Upper lobe of right lung (tissue), 1 donor: ENCODE measurements around the gene SFRP5. TPM values are rescaled to one million over a fixed set of nuclear protein-coding genes. Genes with fewer than 3 reads are reported as not detected.

Source experiments
- ATAC-seq: fragments of 200-7000 bp; cut with Tn5 transposase; one replicate; pipeline ENCODE4 v1.9.1; 2020; ENCODE audit warnings: mild to moderate bottlenecking, moderate library complexity
- DNase-seq: peaks from one replicate; pipeline ENCODE4 v3.0.0-alpha.2; 2020
- H3K27ac ChIP-seq: fragments of 200-600 bp; one replicate; pipeline ENCODE4 v1.8.0; 2022
- H3K27me3 ChIP-seq: fragments of 200-600 bp; one replicate; pipeline ENCODE4 v1.8.0; 2022; ENCODE audit warnings: mild to moderate bottlenecking
- H3K36me3 ChIP-seq: fragments of 200-600 bp; one replicate; pipeline ENCODE4 v1.8.0; 2022
- H3K4me1 ChIP-seq: fragments of 200-600 bp; one replicate; pipeline ENCODE4 v1.8.0; 2022
- H3K4me3 ChIP-seq: fragments of 200-600 bp; one replicate; pipeline ENCODE4 v1.8.0; 2022; ENCODE audit warnings: mild to moderate bottlenecking
- H3K9me3 ChIP-seq: fragments of 200-600 bp; one replicate; pipeline ENCODE4 v1.8.0; 2022
- intact Hi-C: fragments of 100-400 bp; cut with DNase I; formaldehyde crosslinking; loops from one replicate; pipeline ENCODE4 v1.11.0; 2022
- total RNA-seq: library from RNA; stranded (reverse); fragmentation: NEBNext Ultra II Directional; extraction: Animal tissue kit (Norgen Biotek cat#: 25700); gene quantifications from one replicate; pipeline ENCODE4 v1.2.1, GENCODE V29; 2021
- TF ChIP-seq, protein P1 (sequence below): fragments of 200-600 bp; IDR thresholded peaks from one replicate; pipeline ENCODE4 v1.8.0; 2022; ENCODE audit warnings: antibody characterized with exemption
- donor health status: DM: no; HTN: yes; CAD: no; lungs with severe emphysema.

SFRP5 gene
- total RNA-seq, 1 donor from 2014 or later = 3.0 TPM

DNA sequence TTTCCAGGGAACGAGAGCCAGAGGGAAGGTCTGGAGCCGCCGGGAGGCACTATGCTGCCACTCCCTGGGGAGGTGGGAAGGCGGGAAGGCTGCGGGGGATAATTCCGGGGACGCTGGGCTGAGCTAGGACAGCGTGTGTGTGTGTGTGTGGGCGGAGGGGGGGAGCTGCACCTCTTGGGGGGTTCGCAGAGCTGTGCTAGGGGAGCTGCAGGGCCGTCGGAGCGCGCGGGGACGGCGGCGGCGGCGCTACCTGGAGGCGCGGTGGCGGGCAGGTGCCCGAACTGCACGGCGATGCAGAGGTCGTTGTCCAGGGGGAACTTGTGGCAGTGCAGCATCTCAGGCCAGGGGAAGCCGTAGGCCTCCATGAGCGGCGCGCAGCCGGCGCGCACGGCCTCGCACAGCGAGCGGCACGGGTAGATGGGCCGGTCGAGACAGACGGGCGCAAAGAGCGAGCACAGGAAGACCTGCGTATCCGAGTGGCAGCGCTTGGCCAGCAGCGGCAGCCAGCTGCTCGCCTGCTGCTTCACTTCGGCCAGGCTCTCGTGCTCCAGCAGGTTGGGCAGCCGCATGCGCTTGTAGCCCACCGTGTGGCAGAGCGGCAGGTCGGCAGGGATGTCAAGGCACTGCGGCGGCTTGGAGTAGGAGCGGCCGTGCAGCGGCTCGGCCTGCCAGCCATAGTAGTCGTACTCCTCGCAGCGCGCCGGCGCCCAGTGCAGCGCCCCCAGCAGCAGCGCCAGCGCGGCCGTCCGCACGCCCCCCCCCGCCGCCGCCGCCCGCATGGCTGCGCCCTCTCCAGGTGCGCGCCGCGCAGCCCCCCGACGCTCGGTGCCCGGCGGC lies 526 bp downstream of the SFRP5 start:
- H3K27me3 ChIP-seq = peaks cover 30% of the 10 kb centered on the region
- no peaks in the 10 kb centered on the region for H3K9me3 ChIP-seq
- TF ChIP-seq, protein P1, sequence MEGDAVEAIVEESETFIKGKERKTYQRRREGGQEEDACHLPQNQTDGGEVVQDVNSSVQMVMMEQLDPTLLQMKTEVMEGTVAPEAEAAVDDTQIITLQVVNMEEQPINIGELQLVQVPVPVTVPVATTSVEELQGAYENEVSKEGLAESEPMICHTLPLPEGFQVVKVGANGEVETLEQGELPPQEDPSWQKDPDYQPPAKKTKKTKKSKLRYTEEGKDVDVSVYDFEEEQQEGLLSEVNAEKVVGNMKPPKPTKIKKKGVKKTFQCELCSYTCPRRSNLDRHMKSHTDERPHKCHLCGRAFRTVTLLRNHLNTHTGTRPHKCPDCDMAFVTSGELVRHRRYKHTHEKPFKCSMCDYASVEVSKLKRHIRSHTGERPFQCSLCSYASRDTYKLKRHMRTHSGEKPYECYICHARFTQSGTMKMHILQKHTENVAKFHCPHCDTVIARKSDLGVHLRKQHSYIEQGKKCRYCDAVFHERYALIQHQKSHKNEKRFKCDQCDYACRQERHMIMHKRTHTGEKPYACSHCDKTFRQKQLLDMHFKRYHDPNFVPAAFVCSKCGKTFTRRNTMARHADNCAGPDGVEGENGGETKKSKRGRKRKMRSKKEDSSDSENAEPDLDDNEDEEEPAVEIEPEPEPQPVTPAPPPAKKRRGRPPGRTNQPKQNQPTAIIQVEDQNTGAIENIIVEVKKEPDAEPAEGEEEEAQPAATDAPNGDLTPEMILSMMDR = no peak
- peak overlapping the region; percentile 10 for H3K4me3 ChIP-seq
- DNase-seq (no peak), ATAC-seq (peak; percentile 17)
- intact Hi-C loops = no loop called here
- H3K36me3 ChIP-seq = no peaks in the 10 kb centered on the region
- no peaks in the 10 kb centered on the region for H3K4me1 ChIP-seq
- no peak overlapping the region for H3K27ac ChIP-seq

DNA sequence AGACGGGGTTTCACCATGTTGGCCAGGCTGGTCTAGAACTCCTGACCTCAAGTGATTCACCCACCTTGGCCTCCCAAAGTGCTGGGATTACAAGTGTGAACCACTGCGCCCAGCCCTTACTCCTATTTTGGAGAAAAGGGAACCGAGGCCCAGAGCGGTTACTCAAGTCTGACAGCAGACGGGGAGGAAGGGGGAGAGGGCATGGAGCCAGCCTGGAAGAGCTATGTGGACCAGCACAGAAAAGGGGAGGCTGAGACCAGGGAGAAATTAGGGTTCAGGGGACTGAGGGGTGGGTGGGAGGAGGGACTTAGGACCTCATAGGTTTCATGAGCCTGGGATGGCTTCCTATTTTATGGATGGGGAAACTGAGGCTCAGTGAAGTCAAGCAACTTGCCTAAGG lies 1.5 kb downstream of the SFRP5 start:
- intact Hi-C loops = no loop called here
- Histone ChIP-seq H3K27ac (no peak overlapping the region), H3K36me3 (no peaks in the 10 kb centered on the region), H3K27me3 (peaks cover 30% of the 10 kb centered on the region), H3K9me3 (no peaks in the 10 kb centered on the region), H3K4me3 (no peak overlapping the region), H3K4me1 (no peaks in the 10 kb centered on the region)
- TF ChIP-seq, protein P1 = no peak
- ATAC-seq (no peak), DNase-seq (no peak)

DNA sequence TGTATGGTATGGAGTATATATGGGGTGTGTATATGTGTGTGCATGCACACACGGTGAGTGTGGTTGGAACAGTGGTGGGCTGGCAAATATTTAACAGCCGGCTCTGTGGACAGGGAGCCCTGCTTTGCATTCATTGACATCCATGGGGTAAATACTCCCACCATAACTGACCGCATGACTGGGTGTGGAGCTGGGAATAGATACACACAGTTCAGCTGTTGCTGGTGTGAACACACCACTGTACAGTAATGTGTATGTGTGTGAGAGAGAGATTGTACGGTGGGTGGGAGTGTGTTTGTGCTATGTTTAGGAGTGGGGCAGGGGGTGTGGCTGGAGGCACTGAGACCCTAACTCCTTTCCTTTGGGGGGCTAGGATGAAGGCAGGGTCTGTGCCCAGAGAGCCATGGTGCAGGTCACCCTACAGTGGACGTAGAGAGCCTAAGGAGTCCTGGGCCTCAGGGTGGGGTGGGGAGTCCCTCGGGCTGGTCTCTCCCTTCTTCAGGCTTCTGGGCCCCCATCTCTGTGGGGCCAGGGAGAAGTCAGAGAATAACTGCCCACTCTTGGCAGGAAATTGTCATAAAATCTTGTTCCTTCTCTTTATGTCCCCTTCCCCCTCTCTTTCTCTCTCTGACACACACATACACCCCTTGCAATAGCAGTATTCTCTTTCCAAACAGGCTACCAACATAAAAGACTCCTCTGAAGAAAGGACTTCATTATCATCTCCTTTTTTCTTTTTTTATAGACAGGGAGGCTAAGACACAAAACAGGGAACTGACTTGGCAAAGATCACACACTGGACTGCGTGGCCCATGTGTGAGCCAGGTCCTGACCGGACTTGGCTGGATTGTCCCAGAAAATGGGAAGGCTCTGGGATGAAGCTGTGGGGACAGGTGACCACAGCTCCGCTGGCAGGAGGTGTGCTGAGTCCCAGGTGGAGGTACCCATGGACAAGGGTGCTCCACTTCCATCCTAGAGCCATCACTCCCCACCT lies 3.2 kb downstream of the SFRP5 start:
- TF ChIP-seq, protein P1 = no peak
- no peak for DNase-seq
- no peak for ATAC-seq
- no peak overlapping the region for H3K27ac ChIP-seq
- intact Hi-C loops = no loop called here
- H3K4me3 ChIP-seq = no peak overlapping the region
- peaks cover 30% of the 10 kb centered on the region for H3K27me3 ChIP-seq
- no peaks in the 10 kb centered on the region for H3K4me1 ChIP-seq
- H3K36me3 ChIP-seq = no peaks in the 10 kb centered on the region
- no peaks in the 10 kb centered on the region for H3K9me3 ChIP-seq

DNA sequence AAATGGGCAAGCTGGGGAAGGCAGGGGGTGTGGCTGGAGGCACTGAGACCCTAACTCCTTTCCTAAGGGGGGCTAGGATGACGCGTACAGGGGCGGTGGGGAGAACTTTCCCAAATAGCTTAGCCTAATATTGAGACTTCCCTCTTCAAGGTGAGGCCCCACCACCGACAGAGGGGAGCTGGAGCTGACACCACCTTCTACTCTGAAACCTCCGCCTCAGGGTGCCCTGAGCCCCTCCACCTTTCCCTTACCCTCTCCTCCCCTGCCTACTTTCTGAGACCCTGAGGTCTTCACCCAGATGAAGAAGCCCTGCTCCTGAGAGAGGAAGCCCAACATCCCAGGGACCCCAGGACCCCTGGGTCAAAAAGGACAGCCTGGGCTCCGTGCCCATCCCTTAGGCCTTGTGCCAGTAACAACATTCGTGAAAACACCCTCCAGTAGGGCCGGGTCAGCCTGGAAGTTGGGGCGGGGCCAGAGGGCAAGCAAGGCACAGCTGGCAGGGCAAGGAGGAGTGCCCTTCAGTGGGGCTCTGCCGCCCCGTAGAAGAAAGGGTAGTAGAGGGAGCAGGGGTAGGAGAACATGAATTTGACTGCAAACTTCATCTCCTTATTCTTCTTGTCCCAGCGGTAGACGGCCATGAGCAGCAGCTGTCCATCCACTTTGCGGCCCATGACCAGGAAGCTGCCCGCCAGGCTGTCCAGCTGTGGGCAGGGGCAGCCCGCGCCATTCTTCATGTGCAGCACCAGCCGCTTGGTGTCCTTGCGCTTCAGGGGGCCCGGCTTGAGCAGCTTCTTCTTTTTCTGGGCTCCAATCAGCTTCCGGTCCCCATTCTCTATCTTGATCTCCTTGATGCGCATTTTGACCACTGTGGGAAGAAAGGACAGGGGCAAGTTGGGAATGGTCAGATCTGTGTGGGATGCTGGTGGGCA lies 4.5 kb downstream of the SFRP5 start:
- Histone ChIP-seq H3K36me3 (no peaks in the 10 kb centered on the region), H3K9me3 (no peaks in the 10 kb centered on the region), H3K27me3 (peaks cover 19% of the 10 kb centered on the region), H3K27ac (no peak overlapping the region), H3K4me1 (no peaks in the 10 kb centered on the region), H3K4me3 (no peak overlapping the region)
- TF ChIP-seq, protein P1 = no peak
- intact Hi-C loops = no loop called here
- no peak for DNase-seq
- ATAC-seq = no peak
